Activated CD4-positive, alpha-beta T cell treated with anti-CD3 and anti-CD28 coated beads, Interleukin-2, Interleukin-6, amounts not matched to agents 100 ng/mL and 50 ng/mL, durations not matched to agents 16 hours and 8 hours (primary cell): ENCODE results near the gene OSBPL1A.

ENCODE experiments used
- DNase-seq: peaks from one replicate; pipeline ENCODE4 v3.0.0-alpha.2; 2020

OSBPL1A gene

GRCh38 chr18:24263050-24263449, 134.6 kb downstream of the OSBPL1A start:
- no peak for DNase-seq

GRCh38 chr18:24262087-24262486, 135.5 kb downstream of the OSBPL1A start:
- DNase-seq = no peak

GRCh38 chr18:24259869-24260641, 137.6 kb downstream of the OSBPL1A start:
- no peak for DNase-seq

- DNase-seq = no peak
Measured at GRCh38 chr18:24254071-24254470, 143.6 kb downstream of the OSBPL1A start.

- no peak for DNase-seq
Measured at GRCh38 chr18:24249716-24250115, 147.9 kb downstream of the OSBPL1A start.

GRCh38 chr18:24248359-24248758, 149.3 kb downstream of the OSBPL1A start:
- DNase-seq = no peak

GRCh38 chr18:24246143-24246542, 151.5 kb downstream of the OSBPL1A start:
- DNase-seq = peak; percentile 81

- no peak for DNase-seq
Measured at GRCh38 chr18:24244698-24245097, 152.9 kb downstream of the OSBPL1A start.

GRCh38 chr18:24243677-24244076, 153.9 kb downstream of the OSBPL1A start:
- DNase-seq = no peak

- DNase-seq = no peak
Measured at GRCh38 chr18:24239341-24239740, 158.3 kb downstream of the OSBPL1A start.

- DNase-seq = no peak
Measured at GRCh38 chr18:24238387-24238786, 159.2 kb downstream of the OSBPL1A start.

- DNase-seq = no peak
Measured at GRCh38 chr18:24234850-24235418, 162.7 kb downstream of the OSBPL1A start.

GRCh38 chr18:24234330-24234729, 163.3 kb downstream of the OSBPL1A start:
- DNase-seq = no peak

- DNase-seq = no peak
Measured at GRCh38 chr18:24232800-24233199, 164.8 kb downstream of the OSBPL1A start.

GRCh38 chr18:24231773-24232735, 165.6 kb downstream of the OSBPL1A start:
- DNase-seq = no peak

GRCh38 chr18:24230766-24231165, 166.9 kb downstream of the OSBPL1A start:
- DNase-seq = no peak

GRCh38 chr18:24228667-24229041, 169.0 kb downstream of the OSBPL1A start:
- DNase-seq = no peak

- DNase-seq = no peak
Measured at GRCh38 chr18:24227977-24228666, 169.5 kb downstream of the OSBPL1A start.

GRCh38 chr18:24220318-24220688, 177.3 kb downstream of the OSBPL1A start:
- no peak for DNase-seq

- no peak for DNase-seq
Measured at GRCh38 chr18:24219561-24220317, 177.9 kb downstream of the OSBPL1A start.

- no peak for DNase-seq
Measured at GRCh38 chr18:24214913-24215312, 182.7 kb downstream of the OSBPL1A start.

GRCh38 chr18:24214144-24214543, 183.5 kb downstream of the OSBPL1A start:
- DNase-seq = no peak
